ENCODE results near the gene CROCC2.

CROCC2 gene

DNA sequence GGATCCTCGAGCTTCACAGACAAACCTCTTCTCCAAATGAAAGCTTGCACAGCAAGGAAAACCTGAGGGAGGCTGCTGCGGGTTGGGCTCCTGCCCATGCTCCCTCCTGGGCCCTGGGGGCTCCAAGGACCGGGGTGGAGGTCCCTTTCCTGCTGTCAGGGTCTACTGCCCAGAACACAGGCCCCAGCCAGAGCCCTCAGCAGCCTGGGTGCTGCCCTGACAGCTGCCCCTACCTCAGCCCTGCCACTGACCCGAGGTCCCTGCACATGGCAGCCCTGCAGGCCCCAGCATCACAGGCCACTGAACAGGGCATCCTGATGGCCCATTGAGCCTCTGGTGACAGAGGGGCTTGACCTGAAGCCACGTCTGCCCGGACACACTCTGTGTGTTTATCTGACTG, 41.0 kb downstream of the CROCC2 start:
- DNase-seq = no peak

DNA sequence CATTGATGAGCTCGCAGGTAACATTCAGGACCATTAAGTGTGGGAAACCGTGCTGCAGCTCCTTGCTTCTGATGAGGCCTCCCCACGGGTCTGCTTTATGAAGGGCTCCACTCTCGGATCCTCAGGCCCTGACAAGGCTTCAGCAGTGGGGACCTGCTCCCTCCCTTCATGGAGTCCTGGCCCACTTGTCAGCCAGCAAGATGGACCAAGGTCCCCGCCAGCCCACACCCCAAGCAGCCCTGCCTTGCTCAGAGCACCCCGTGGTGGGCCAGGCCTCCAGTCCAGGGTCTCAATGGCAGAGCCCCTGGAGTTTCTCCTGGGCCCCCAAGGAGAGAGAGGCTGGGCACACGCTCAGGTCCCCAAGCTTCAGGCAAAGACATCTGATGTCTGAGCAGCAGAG, 41.5 kb downstream of the CROCC2 start:
- no peak for DNase-seq

DNA sequence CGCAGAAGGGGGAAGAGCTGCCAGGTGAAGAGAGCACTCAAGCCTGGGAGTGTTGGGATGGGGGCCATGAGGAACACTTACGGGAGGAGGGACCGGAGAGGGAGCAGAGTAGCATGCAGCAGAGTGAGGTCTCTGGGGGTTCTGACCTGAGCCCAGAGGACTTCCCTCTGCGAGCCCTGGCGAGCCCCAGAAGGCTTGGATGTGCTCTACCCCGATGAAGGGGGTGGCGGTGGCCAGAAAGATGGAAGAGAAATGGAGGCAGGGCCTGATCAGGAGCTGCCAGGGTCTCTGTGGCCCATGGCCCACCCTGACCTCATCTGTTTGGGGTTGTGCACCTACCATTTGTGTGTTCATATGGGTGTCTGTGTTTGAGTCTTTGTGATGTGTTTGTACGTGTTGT, 42.0 kb downstream of the CROCC2 start:
- DNase-seq = no peak

DNA sequence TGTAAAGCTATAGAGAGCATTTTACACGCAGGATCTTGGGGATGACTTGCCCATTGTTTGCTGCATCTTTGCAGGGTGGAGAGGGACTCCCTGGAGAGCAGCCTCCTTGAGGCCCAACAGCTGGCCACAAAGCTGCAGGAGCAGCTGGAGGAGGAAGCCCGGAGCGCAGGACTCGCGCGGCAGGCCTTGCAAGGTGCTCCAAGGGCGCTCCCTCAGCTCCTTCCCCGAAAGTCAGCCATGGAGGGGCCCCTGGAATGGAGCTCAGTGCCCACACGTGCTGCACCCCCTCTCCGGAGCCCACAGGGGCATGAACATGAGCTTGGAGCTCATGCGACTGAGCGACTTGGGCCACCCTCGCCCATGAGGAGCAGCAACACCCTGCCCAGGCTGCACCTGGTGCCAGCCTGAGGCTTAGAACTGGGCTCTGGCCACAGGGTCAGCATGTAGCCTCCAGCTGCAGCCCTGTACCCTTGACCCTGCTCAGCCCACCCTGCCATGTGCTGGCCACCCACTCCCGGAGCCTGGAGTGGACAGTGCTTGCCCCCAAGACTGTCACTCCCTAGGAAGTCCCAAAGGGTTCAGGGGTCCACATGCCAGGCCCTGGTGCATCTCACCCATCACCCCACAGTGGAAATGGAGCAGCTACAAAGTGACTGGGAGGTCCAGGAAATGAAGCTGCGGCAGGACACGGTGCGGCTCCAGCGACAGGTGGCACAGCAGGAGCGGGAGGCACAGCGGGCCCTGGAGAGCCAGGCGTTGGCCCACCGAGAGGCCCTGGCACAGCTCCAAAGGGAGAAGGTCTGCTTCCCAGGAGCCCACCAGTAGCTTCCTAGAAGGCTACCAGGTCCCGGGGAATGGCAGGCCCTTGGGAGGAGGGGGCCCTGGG, 43.0 kb downstream of the CROCC2 start:
- DNase-seq = no peak

DNA sequence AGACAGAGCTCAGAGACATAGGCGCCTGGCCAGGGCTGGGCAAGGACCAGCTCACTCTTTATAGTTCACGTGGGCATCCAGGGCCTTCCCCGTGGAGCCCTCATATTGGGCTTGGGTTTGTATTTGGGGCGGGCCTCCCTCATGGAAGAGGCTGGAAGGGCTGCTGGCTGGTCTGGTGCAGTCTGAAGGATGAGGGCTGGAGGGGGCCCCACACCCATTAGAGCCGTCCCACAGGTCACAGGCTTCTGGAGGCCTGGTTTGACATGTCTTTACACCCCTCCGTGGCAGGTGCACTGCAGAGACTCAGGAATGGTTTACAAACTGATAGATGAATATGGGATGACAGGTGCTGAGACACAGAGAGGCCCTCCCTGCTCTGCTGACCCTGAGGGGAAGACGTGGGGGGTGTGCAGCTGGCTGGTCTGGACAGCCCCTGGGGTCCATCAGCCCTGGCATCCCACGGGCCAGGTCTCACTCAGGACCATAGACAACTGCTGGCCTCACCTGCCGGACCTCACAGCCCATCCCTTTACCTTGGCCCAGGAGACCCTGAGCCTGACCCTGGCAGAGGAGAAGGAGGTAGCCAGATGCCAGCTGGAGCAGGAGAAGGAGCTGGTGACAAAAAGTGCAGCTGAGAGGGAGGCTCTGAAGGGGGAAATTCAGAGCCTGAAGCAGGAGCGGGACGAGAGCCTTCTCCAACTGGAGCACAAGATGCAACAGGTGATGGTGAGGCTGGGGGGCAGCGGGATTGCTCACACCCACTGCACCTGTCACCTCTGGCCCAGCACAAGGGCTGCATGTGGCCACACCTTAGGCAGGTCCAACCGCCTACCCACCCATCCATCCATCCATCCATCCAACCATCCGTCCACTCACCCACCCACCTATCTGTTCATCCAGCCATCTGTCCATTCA, 43.9 kb downstream of the CROCC2 start:
- DNase-seq = no peak

DNA sequence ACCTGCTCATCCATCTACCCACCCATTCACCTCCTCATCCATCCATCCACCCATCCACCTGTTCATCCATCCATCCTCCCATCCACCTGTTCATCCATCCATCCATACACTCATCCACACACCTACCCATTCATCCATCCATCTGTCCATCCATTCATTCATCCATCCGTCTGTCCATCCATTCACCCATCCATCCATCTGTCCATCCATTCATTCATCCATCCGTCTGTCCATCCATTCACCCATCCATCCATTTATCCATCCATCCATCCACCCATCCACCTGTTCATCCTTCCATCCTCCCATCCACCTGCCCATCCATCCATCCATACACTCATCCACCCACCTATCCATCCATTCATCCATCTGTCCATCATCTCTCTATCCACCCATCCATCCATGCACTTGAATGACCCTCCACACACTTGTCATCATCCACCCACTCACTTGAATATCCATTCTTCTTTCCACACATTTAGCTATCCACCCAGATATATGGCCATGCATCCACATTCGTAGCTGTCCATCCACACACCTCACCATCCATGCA, 45.0 kb downstream of the CROCC2 start:
- DNase-seq = no peak

DNA sequence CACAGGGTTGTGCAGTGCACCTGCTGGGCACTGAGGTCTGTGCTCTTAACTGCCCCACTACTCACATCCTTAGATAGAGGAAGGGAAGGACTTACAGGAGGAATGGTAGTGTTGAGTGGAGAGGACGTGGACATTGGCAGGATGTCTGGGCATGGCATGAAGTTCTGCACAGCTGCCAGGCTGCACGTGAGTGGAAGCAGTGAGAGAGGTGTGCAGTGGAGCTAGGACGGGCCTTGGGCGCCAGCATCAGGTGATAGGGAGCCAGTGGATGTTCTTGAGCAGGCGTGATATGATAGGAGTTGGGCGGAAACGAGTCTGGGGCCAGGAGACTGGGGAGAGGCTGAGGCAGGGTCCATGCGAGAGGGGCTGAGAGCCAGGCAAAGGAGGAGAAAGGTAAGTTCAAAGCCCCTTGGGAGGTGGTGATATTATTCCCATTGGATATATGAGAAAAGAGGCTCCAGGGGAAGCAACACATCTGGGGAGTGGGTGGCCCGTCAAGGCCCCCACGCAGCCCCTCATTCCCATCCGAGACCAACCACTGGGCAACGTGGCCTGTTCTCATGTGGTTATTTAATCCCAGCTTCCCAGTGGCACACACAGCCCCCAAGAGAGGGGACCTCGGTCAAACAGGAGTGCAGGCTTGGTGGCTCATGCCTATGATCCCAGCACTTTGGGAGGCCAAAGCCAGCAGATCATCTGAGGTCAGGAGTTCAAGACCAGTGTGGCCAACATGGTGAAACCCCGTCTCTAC, 46.5 kb downstream of the CROCC2 start:
- no peak for DNase-seq

DNA sequence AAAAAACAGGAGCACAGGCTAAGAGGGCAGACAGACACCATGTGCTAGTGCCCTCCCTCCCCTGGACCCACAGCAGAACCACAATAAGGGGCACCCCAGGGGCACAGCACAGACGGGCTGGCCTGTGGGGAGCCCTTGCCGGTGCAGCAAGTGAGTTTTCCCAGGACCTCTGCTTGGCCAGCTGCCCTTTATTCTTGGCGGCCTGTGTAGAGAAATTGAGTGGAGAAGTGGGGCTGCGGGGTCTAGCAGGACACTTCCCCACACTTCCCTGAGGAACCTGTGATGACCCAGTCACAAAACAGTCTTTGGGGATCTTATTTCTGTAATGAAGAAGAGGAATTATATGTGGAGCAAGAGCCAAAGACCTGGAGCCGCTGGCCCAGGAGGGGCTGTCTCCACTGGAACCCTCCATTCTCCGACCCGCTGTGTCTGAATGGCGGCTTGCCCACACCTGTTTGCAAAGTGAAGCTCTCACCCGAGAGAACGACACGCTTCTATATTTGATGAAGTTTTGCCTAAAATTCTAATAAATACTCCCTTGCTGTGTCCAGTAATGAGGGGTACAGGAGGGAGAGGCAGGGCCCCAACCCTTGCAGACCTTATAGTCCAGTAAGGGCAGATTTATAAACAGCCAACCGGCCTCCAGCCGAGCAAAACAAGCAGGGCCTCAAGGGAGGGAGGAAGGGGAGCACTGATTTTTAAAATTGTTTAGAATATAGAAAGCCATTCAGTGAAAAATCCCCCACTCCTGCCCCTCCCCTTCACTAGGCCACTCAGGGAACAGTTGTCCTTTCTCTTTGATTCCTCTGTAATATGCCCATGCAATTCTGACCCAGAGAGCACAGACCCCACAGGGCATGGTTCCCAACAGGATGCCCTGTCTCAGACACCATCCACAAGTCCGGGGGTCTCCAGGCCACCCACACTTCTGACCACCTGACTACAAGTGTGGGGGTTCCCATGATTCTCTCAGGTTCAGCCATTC, 47.6 kb downstream of the CROCC2 start:
- no peak for DNase-seq

DNA sequence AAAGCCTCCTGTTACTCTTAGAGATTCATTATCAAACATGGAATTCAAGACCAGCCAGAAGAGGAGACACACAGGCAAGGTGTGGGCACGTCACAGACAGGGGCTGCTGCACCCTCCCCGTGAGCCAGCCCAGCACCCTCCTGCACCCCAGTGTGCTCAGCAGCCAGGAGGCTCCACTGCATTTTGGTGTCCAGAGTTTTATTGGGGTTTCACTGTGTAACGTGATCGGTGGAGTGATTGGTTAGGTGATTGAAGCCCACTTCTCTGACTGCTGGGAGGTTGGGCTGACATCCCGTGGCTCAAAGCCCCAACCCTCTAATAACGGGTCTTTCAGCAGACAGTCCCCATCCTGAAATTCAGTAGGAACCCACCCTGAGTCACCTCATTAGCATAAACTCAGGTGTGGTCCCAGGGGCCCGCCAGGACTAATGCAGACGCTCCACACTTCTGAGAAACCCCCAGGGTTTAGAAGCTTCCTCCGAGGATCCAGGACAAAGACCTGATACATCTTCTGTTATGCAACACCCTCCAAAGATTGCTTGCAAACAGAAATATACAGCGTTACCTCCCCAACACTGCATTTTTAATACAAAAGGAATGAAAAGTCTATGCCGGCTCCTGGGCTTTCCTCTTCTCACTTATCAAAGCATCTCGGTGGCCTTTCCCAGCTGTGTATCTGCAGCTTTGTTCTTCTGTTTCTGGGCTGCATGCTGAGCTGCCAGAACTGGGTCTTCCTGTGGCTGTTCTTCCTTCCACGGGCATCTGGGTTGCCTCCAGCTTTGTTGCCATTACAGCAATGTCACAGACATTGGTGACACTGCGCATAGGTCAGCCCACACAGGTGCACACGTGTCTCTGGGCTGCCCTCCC, 48.5 kb downstream of the CROCC2 start:
- DNase-seq = no peak

DNA sequence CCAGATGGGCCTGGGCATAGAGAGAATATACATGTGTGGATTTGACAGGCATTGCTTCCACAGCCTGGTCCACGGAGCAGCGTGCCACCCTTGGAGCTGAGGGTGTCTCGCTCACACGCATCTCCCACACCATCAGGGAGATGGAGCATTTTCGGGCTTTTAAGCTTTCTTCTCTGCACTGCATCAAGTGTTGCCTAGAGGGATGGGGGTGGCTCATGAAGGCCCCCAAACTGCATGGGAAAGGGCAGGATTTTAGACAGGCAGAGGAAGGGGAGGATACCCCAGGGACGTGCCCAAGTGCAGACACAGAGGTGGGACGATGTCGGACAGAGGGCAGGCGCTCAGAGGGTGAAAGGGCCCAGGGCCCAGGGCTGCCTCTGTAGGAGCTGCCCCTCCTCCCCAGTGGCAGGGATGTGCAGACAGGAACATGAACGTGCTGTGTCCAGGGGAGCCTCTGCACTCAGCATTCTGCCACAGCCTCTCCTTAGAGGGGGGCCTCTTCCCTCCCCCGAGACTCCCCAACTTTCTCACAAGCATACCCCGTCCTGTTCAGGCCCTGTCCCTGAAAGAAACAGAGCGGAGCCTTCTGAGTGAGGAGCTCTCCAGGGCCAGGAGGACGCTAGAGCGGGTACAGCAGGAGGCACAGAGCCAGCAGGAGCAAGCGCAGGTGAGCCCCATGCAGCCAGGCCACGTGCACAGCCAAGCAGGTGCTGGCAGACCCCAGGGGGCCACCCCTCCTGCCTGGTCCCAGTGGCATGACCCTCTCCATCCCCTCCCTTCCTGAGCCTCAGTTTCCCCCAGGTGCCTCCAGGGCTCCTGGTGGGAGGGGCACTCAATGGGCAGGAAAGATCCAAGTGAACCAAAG, 49.4 kb downstream of the CROCC2 start:
- no peak for DNase-seq

DNA sequence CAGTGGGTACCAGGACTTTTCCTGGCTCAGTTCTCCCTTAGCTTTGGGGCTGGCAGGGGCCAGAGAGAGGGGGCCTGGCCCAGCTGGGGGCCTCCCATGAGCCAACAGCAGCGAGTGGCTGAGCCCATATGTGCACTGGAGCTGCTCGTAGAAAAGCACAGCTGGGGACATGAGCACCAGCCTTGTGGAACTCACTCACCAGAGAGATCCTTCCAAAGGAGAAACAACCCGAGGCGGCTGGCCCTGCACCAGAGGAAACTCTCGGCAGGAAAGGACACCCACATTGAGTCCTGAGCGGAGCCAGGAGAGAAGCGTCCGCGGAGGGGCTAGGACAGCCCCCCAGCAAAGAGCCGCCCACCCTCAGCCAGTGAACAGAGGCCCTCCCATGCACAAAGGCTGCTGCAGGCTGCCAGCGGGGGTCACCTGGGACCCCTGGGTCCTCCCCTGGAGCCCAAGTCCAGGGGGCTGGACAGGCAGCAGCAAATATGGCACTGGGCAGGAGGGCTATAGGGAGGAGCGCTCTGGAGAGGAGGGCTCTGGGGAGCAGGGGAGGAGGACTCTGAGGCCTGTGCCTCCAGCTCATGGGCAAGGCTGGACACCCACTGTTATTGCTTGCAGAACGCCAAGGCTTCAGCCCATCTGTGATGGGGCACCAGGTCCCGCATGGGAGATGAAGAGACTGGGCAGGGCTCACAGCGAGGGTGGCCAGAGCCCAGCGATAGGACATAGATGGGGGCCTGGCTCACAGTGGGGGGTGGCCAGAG, 50.2 kb downstream of the CROCC2 start:
- no peak for DNase-seq

DNA sequence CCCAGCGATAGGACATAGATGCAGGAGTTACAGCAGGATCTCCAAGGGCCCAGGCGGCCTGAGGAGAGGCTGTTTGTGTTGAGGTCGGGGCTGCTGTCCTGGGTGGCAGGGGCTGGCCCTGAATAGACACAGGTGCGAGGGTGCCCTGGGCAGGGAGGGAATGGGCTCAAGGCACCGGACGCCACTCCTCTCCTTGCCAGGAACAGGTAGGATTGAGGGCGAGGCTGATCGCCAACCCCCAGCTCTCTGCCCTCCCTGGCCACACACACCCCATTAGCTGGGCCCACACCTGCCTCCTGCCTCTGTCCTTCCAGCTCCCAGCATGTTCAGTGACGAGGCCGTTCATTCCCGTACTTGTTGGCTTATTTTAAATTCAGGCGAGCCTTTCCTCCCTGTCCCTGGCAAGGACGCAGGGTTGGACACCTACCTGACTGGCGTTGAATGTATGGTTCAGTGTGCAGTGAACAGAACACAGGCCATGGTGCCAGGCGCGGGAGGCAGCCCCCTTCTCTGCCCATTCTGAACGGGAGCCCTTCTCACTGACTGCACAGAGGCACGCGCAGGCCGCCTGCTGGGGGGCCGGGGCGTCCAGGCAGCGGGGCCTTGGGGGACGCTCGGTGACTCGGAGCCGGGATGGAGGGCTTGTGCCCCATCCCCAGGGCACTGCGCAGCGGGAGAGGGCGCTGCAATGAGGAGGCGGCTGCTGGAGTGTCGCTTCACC, 51.0 kb downstream of the CROCC2 start:
- DNase-seq = no peak

DNA sequence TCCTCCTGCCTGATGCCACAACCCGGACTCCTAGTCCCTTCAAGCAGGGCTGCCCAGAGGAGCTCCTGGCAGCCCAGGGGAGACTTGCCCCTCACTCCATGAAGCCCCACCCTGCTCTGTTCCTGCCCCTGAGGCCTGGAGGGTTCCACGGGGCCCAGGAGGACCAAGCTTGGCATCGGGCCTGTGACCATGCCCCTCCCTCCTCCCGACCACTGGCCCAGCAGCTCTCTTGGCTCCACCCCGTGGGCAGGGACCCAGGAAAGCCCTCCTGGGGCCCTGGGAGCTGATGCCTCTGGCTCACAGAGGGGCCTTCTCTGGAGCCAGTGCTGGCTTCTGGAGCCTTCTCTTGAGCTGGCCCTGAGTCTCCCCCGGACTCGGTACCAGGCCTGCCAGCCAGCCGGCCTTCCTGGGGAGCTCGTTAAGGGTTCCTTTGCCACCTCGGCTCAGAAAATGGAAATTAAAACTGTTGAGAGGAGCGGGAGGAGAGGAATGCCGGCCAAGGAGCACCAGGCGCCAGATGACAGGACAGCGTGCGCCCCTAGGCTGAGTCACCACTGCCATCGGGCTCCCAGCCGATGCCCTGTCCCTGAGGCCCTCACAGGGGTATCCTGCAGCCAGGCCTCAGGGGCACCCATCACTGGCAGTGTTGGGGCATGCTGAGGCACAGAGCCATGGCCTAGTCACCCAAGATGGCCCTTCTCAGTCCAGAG, 51.7 kb downstream of the CROCC2 start:
- DNase-seq = no peak

DNA sequence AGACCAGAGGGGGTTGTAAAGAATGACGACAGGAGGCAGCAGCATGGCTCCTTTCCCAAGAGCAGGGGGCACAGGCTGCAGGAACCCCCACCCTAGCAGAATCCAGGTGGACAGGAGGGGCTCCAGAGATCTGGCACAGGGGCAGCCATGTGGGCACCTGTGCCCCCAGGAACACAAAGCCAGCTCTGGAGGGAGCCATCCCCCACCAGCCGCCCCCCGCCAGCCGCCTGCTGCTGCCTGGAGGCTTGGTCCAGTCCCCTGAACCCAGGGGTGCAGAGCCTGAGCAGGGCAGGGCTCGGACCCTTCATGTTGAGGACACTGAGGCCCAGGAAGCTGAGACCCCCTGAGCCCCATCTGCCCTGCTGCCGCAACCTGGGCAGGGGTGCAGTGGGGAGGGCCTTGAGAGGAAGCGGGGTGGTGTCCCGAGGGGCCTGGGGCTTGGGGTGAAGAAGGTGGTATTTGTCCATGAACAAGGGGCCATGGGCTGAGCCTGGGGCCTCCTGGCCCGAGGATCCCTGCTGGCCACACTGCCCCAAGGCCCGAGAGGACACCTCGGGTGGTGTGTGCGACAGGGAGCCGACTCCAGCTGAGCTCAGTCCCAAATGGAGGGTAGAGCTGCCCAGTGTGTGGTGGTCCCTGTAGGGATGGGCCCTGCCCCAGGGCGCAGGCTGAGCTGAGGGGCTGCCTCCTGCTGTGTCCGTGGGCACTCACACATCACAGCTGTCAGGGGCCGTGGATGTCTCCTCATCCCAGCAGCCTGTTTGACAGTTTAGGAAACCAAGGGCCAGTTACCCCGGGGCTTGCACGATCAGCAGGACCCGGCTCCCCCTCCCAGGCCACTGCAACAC, 52.5 kb downstream of the CROCC2 start:
- no peak for DNase-seq

DNA sequence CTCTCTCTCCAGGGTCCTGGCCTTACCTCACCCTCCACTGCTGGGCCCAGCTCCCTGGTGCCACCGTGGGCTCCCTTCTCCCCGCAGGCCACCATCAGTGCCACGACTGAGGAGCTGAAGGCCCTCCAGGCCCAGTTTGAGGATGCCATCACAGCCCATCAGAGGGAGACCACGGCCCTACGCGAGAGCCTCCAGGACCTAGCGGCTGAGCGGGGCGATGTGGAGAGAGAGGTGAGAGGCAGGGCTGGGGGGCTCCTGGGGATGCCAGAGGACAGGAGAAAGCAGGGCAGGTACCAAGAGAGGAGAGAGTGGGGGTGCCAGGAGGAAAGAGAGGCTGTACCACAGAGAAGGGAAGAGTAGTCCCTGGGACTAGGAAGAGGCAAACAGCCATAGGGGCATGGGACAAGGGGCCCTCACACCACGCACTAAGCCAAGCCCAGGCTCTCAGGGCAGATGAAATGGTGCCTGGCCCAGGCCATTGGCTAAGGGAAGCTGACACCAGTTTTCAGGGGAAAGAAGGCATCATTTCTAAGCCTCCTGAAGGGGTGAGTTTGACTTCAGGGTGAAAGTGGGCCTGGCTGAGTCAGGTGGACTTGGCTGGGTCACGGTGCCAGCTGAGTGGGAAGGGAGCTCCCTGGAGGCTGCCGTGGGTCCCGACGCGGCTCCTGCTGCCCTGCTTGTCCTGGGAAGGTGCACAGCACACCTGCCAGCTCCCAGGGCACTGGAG, 53.2 kb downstream of the CROCC2 start:
- no peak for DNase-seq

DNA sequence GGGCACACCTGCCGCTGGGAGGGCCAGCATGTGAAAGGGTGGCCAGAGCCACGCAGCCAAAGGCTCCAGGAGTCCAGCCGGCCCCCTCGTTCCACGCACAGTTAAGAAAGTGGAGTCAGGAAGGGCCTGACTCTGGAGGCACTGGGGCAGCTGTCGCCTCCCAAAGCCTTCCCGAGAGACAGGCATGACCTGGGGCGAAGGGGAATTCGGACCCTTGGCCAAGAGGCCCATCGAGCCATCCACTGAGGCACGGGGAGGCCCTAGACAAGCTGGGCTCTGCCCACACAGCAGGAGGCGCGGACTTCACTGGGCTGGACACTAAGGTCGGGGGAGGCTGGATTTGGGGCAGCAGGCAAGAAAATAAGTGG, 53.8 kb downstream of the CROCC2 start:
- no peak for DNase-seq
